ENCODE results near the gene ACTN1.

Gene ACTN1

DNA sequence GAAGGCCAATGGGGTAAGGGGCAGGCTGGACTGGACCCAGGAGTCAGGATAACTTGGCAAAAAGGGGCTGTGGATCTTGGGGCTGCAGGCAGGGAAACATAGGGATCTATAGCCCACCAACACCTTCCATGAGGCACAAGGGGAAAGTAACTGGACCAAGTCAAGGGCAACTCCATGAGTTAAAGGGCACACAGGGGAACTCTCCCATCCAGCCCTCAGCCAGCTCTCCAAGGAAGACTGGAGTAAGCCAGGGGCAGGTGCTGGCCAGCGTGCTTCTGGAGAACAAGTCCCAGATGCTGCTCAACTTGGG, 154.9 kb downstream of the ACTN1 start:
- no peak for DNase-seq (ENCODE audit: low read depth)

All from activated T-cell treated with anti-CD3 and anti-CD28 coated beads for 48 hours (primary cell).